GM15510 (cell line): ENCODE data around the gene NHSL2.

Experiments
- POLR2A ChIP-seq: IDR thresholded peaks from 3 replicates; pipeline ENCODE4 v1.6.1; 2011; ENCODE audit warnings: borderline replicate concordance; ENCODE audit not compliant: insufficient read length; ENCODE audit errors: extremely low read depth

The NHSL2 gene

GRCh38 chrX:72037601-72038000 lies 127.0 kb downstream of the NHSL2 start:
- no peak for TF ChIP-seq POLR2A

GRCh38 chrX:72038016-72038415 lies 127.4 kb downstream of the NHSL2 start:
- TF ChIP-seq POLR2A, result no peak

- no peak for TF ChIP-seq POLR2A
Observed at GRCh38 chrX:72038868-72039267, 128.2 kb downstream of the NHSL2 start.

GRCh38 chrX:72040506-72040905 lies 129.9 kb downstream of the NHSL2 start:
- TF ChIP-seq POLR2A, result no peak

- no peak for TF ChIP-seq POLR2A
Observed at GRCh38 chrX:72041176-72041575, 130.5 kb downstream of the NHSL2 start.

GRCh38 chrX:72041871-72042851 lies 131.5 kb downstream of the NHSL2 start:
- no peak for TF ChIP-seq POLR2A

- no peak for TF ChIP-seq POLR2A
Observed at GRCh38 chrX:72042852-72043248, 132.2 kb downstream of the NHSL2 start.

- no peak for TF ChIP-seq POLR2A
Observed at GRCh38 chrX:72043636-72044035, 133.0 kb downstream of the NHSL2 start.

GRCh38 chrX:72045141-72045540 lies 134.5 kb downstream of the NHSL2 start:
- TF ChIP-seq POLR2A, result no peak

GRCh38 chrX:72045552-72046277 lies 135.1 kb downstream of the NHSL2 start:
- TF ChIP-seq POLR2A, result no peak

GRCh38 chrX:72046447-72046846 lies 135.8 kb downstream of the NHSL2 start:
- no peak for TF ChIP-seq POLR2A

- TF ChIP-seq POLR2A, result no peak
Observed at GRCh38 chrX:72048510-72049455, 138.1 kb downstream of the NHSL2 start.

- TF ChIP-seq POLR2A, result no peak
Observed at GRCh38 chrX:72050011-72050410, 139.4 kb downstream of the NHSL2 start.

GRCh38 chrX:72051589-72051988 lies 140.9 kb downstream of the NHSL2 start:
- no peak for TF ChIP-seq POLR2A
